GM18498 (cell line): ENCODE results near the gene DFFB.
A peak's percentile ranks its signal among the peaks of the same experiment; 100 is the strongest.

Experiments used
- ATAC-seq: cut with Tn5 transposase; IDR thresholded peaks from one replicate; pipeline ENCODE4 v1.9.1; 2021; ENCODE audit warnings: mild to moderate bottlenecking, moderate library complexity; ENCODE audit not compliant: unreplicated experiment

DFFB gene

GRCh38 chr1:3894626-3895278, 37.5 kb downstream of the DFFB start:
- ATAC-seq, result no peak

GRCh38 chr1:3895279-3895950, 38.1 kb downstream of the DFFB start:
- no peak for ATAC-seq

GRCh38 chr1:3895951-3896325, 38.7 kb downstream of the DFFB start:
- ATAC-seq, result no peak

GRCh38 chr1:3896396-3897000, 39.2 kb downstream of the DFFB start:
- no peak for ATAC-seq

- no peak for ATAC-seq
Observed at GRCh38 chr1:3898475-3898735, 41.1 kb downstream of the DFFB start.

- ATAC-seq, result no peak
Observed at GRCh38 chr1:3898994-3899753, 41.9 kb downstream of the DFFB start.

GRCh38 chr1:3899754-3900149, 42.5 kb downstream of the DFFB start:
- ATAC-seq, result peak; percentile 4

- ATAC-seq, result peak; percentile 75
Observed at GRCh38 chr1:3900150-3900968, 43.1 kb downstream of the DFFB start, which contains the start of gene C1orf174. TSS of gene C1orf174 (minus strand) at chr1:3900272. CDS start at chr1:3900186, 86 bp downstream.

GRCh38 chr1:3900969-3901529, 43.8 kb downstream of the DFFB start:
- peak; percentile 63 for ATAC-seq

GRCh38 chr1:3902111-3902511, 44.8 kb downstream of the DFFB start:
- no peak for ATAC-seq

GRCh38 chr1:3902571-3903091, 45.4 kb downstream of the DFFB start:
- ATAC-seq, result no peak

- ATAC-seq, result no peak
Observed at GRCh38 chr1:3903141-3904005, 46.1 kb downstream of the DFFB start.

GRCh38 chr1:3904006-3904842, 46.9 kb downstream of the DFFB start:
- ATAC-seq, result no peak

- no peak for ATAC-seq
Observed at GRCh38 chr1:3904843-3905185, 47.5 kb downstream of the DFFB start.

GRCh38 chr1:3905266-3905952, 48.1 kb downstream of the DFFB start:
- ATAC-seq, result no peak

- ATAC-seq, result no peak
Observed at GRCh38 chr1:3905953-3906671, 48.8 kb downstream of the DFFB start.

- no peak for ATAC-seq
Observed at GRCh38 chr1:3906672-3907020, 49.4 kb downstream of the DFFB start.
